WERI-Rb-1 (cell line): ENCODE results near the gene A2ML1.

ENCODE experiments used
- DNase-seq: peaks from one replicate; pipeline ENCODE4 v3.0.0-alpha.2; 2020
- H3K27ac ChIP-seq: fragments of 250-450 bp; sonication (Bioruptor Pico); 2 replicates; pipeline ENCODE4 v1.5.1; 2020; ENCODE audit warnings: mild to moderate bottlenecking, moderate library complexity
- H3K27me3 ChIP-seq: fragments of 250-450 bp; sonication (Bioruptor Pico); 2 replicates; pipeline ENCODE4 v1.5.1; 2021; ENCODE audit warnings: mild to moderate bottlenecking, low read depth, moderate library complexity; ENCODE audit not compliant: insufficient read depth, severe bottlenecking
- H3K36me3 ChIP-seq: fragments of 250-450 bp; sonication (Bioruptor Pico); 2 replicates; pipeline ENCODE4 v1.5.1; 2020; ENCODE audit warnings: mild to moderate bottlenecking, moderate library complexity
- H3K4me3 ChIP-seq: 2 replicates; pipeline ENCODE4 v1.5.1; 2011; ENCODE audit warnings: low read depth, mild to moderate bottlenecking, control low read depth, low read length
- H3K9me3 ChIP-seq: fragments of 250-450 bp; sonication (Bioruptor Pico); 2 replicates; pipeline ENCODE4 v1.5.1; 2021; ENCODE audit warnings: mild to moderate bottlenecking, moderate library complexity; ENCODE audit not compliant: severe bottlenecking
- CTCF ChIP-seq: IDR thresholded peaks from 2 replicates; pipeline ENCODE4 v1.5.1; 2011; ENCODE audit warnings: low read depth, mild to moderate bottlenecking, control low read depth, inconsistent platforms, low read length

A2ML1 gene

DNA sequence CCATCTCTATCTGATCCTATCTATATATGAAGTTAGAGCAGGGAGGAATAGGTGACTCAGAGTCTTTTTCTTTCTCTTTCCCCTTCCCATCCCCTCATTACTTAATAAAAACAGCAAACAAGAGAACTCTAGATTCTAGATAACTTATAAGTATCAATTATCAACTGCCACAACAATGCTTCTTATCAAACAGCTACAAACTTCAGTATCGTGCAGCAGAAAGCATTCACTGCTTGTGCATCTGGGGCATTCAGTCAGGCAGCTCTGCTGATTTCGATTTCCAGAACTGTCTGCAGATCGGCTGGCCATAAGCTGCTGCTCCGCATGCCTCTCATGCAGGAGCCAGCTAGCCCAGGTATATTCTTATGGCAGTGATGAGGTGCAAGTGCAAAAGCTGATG is 19.4 kb downstream of the A2ML1 start:
- DNase-seq: no peak
- Histone ChIP-seq H3K9me3 (no peaks in the 10 kb centered on the region), H3K36me3 (no peaks in the 10 kb centered on the region), H3K4me3 (no peak overlapping the region), H3K27ac (no peak overlapping the region), H3K27me3 (no peaks in the 10 kb centered on the region)
- TF ChIP-seq CTCF: no peak

DNA sequence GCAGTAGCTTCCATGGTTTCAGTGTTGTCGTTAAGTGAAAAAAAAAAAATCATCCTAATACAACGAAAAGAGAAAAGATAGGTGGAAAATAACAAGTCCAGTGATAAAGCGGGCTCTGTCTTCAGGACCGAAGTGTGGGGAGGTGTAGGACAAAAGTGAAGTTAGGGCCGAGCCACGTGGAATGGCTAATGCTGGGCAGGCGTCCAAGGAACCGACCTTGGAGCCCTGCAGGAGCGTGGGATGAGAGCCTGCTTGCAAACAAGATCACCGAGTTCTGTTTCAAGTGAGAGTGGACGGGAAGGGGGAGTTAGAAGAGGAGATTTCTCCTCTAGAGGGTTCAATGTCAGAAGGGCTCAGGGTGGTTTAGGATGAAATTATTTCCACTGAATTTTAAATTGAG is 22.2 kb downstream of the A2ML1 start:
- H3K4me3 ChIP-seq: no peak overlapping the region
- TF ChIP-seq CTCF: no peak
- DNase-seq: no peak

DNA sequence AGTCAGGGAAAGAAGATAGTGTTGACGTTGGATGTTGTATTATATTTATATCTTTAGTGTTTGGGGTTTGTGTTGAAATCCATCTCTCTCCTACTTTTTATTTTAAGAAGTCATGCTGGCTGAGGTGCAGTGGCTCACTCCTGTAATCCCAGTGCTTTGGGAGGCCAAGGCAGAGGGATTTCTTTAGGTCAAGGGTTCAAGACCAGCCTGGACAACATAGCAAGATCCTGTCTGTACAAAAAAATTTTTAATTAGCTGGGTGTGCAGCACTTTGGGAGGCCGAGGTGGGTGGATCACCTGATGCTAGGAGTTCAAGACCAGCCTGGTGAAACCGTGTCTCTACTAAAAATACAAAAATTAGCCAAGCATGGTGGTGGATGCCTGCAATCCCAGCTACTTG is 23.9 kb downstream of the A2ML1 start:
- no peaks in the 10 kb centered on the region for H3K36me3 ChIP-seq
- no peak overlapping the region for H3K4me3 ChIP-seq
- TF ChIP-seq CTCF: no peak
- H3K27me3 ChIP-seq: no peaks in the 10 kb centered on the region
- no peaks in the 10 kb centered on the region for H3K9me3 ChIP-seq
- no peak for DNase-seq
- no peak overlapping the region for H3K27ac ChIP-seq

More for the DNA sequence above, 22.2 kb downstream of the A2ML1 start:
- Histone ChIP-seq H3K36me3 (no peaks in the 10 kb centered on the region), H3K9me3 (no peaks in the 10 kb centered on the region), H3K27me3 (no peaks in the 10 kb centered on the region), H3K27ac (no peak overlapping the region)

DNA sequence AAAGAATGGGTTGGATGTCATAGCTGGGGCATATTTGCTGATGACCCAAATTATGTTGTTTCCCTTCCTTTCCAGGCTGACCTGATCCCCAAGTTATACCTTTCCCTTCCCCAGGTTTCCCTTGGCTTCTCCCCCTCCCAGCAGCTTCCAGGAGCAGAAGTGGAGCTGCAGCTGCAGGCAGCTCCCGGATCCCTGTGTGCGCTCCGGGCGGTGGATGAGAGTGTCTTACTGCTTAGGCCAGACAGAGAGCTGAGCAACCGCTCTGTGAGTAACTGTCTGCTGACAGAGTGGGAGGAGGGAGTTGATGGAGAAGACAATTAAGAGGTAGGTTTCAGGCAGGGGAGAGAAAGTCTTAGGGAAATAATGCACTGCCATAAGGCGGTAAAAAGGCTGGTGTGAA is 25.0 kb downstream of the A2ML1 start:
- no peaks in the 10 kb centered on the region for H3K9me3 ChIP-seq
- no peak overlapping the region for H3K27ac ChIP-seq
- no peak overlapping the region for H3K4me3 ChIP-seq
- no peak for TF ChIP-seq CTCF
- no peaks in the 10 kb centered on the region for H3K27me3 ChIP-seq
- no peaks in the 10 kb centered on the region for H3K36me3 ChIP-seq
- no peak for DNase-seq

DNA sequence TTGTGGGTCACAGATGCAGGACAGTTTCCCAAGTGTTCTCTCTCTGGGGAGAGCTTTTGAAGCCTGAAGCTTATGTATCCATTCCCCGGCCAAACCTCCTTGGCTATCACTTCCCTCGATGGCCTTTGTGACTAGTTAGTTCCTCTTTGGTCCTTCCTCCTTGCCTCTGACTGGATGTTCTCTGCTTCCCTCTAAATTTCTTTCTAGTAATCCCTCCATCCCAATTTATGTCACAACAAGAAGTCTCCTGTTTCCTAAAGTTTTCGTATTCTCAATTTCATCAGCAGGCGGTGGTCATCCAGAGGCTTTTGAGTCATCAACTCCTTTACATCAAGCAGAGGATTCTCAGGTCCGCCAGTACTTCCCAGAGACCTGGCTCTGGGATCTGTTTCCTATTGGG is 27.5 kb downstream of the A2ML1 start:
- H3K27me3 ChIP-seq: no peaks in the 10 kb centered on the region
- H3K27ac ChIP-seq: no peak overlapping the region
- DNase-seq: no peak
- H3K36me3 ChIP-seq: no peaks in the 10 kb centered on the region
- H3K9me3 ChIP-seq: no peaks in the 10 kb centered on the region
- no peak overlapping the region for H3K4me3 ChIP-seq
- TF ChIP-seq CTCF: no peak

DNA sequence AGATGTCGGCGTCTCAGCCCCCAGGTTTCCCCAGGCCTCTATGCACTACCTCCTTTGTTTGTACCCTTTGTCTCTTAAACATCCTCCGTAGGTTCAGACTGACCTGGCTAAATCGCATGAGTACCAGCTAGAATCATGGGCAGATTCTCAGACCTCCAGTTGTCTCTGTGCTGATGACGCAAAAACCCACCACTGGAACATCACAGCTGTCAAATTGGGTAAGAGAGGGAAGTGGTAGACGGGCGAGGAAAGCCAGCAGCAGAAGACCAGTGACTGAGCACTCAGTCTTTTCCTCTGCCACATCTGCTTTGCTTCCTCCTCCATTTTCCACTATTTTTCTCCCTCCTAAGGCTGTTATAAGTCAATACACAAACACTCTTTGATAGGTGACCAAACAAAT is 29.7 kb downstream of the A2ML1 start:
- H3K36me3 ChIP-seq: no peaks in the 10 kb centered on the region
- no peak overlapping the region for H3K4me3 ChIP-seq
- H3K27me3 ChIP-seq: no peaks in the 10 kb centered on the region
- no peak for TF ChIP-seq CTCF
- H3K27ac ChIP-seq: no peak overlapping the region
- H3K9me3 ChIP-seq: no peaks in the 10 kb centered on the region
- DNase-seq: no peak
